PC-9 (cell line): Measurements from ENCODE around the gene NUP210. TPM values are rescaled to one million over a fixed set of nuclear protein-coding genes. Genes with fewer than 3 reads are reported as not detected.

Experiments used
- BruUV-seq: library from RNA; stranded (reverse); fragments of 400-500 nt; replicated peaks from 2 replicates; lab custom pipeline; 2021; lab: Mats Ljungman, UMichigan
- CTCF ChIA-PET: fragments of 300-600 bp; sonication (Branson Sonifier 250); formaldehyde crosslinking; loops from one replicate; lab custom pipeline; 2022; ENCODE audit warnings: antibody characterized with exemption; lab: Charles Lee
- POLR2A ChIA-PET: fragments of 300-600 bp; sonication (Branson Sonifier 250); formaldehyde crosslinking; loops from one replicate; lab custom pipeline; 2022; ENCODE audit warnings: antibody characterized with exemption; ENCODE audit not compliant: unreplicated experiment; lab: Charles Lee
- DNase-seq, 2 experiments: peaks; one replicate each; pipeline versions ENCODE4 v3.0.0 to v3.0.0-alpha.2; 2015 to 2022; ENCODE audit warnings: mixed read lengths in 1 of 2
- H2AFZ ChIP-seq: fragments of 200-600 bp; sonication (generic); 2 replicates; pipeline ENCODE4 v1.8.1; 2017; ENCODE audit warnings: antibody characterized with exemption
- H3F3A ChIP-seq: fragments of 200-600 bp; sonication (generic); 2 replicates; pipeline ENCODE4 v1.8.1; 2017; ENCODE audit warnings: antibody characterized with exemption, mild to moderate bottlenecking, low read depth; ENCODE audit not compliant: insufficient read depth
- H3K27ac ChIP-seq: fragments of 200-600 bp; sonication (generic); 2 replicates; pipeline ENCODE4 v1.6.1; 2016; ENCODE audit warnings: mixed run types
- H3K27me3 ChIP-seq: fragments of 200-600 bp; sonication (generic); 2 replicates; pipeline ENCODE4 v1.6.1; 2016; ENCODE audit warnings: low read depth, mixed run types; ENCODE audit not compliant: insufficient read depth
- H3K36me3 ChIP-seq: fragments of 200-600 bp; sonication (generic); 2 replicates; pipeline ENCODE4 v1.6.1; 2016; ENCODE audit warnings: low read depth, mixed run types
- H3K4me1 ChIP-seq: fragments of 200-600 bp; sonication (generic); replicated peaks from 2 replicates; pipeline ENCODE4 v1.6.1; 2016; ENCODE audit warnings: mixed run types; ENCODE audit not compliant: insufficient read depth
- H3K4me2 ChIP-seq: fragments of 200-600 bp; sonication (generic); 2 replicates; pipeline ENCODE4 v1.6.1; 2017; ENCODE audit warnings: mixed run types
- H3K4me3 ChIP-seq: fragments of 200-600 bp; sonication (generic); 2 replicates; pipeline ENCODE4 v1.6.1; 2016; ENCODE audit warnings: mixed run types
- H3K79me2 ChIP-seq: fragments of 200-600 bp; sonication (generic); 2 replicates; pipeline ENCODE4 v1.6.1; 2017; ENCODE audit warnings: low read depth, mixed run types
- H3K9me2 ChIP-seq: fragments of 200-600 bp; sonication (generic); 2 replicates; pipeline ENCODE4 v1.8.1; 2017; ENCODE audit warnings: mild to moderate bottlenecking; ENCODE audit not compliant: insufficient read depth
- H3K9me3 ChIP-seq: fragments of 200-600 bp; sonication (generic); 2 replicates; pipeline ENCODE4 v1.8.1; 2016; ENCODE audit warnings: low read depth; ENCODE audit not compliant: insufficient read depth
- H4K20me1 ChIP-seq: fragments of 200-600 bp; sonication (generic); 2 replicates; pipeline ENCODE4 v1.8.1; 2017; ENCODE audit not compliant: insufficient read depth
- EZH2 ChIP-seq: fragments of 200-600 bp; sonication (generic); IDR thresholded peaks from 2 replicates; pipeline ENCODE4 v1.8.0; 2017; ENCODE audit warnings: antibody characterized with exemption, low read depth
- intact Hi-C: fragments of 100-400 bp; cut with micrococcal nuclease; formaldehyde crosslinking; loops from one replicate; pipeline ENCODE4 v1.10.0; 2022; ENCODE audit not compliant: unreplicated experiment
- total RNA-seq: library from RNA; stranded (reverse); gene quantifications from 2 replicates; pipeline ENCODE4 v1.2.3, GENCODE V29; 2021
- TF ChIP-seq, protein P1 (sequence below): fragments of 200-600 bp; sonication (generic); conservative IDR thresholded peaks from 2 replicates; pipeline ENCODE4 v1.6.1; 2017; ENCODE audit warnings: mixed run types, antibody characterized with exemption, mild to moderate bottlenecking, moderate library complexity

Gene NUP210
- total RNA-seq, 1 experiment from 2014 or later: 84.0 TPM

DNA sequence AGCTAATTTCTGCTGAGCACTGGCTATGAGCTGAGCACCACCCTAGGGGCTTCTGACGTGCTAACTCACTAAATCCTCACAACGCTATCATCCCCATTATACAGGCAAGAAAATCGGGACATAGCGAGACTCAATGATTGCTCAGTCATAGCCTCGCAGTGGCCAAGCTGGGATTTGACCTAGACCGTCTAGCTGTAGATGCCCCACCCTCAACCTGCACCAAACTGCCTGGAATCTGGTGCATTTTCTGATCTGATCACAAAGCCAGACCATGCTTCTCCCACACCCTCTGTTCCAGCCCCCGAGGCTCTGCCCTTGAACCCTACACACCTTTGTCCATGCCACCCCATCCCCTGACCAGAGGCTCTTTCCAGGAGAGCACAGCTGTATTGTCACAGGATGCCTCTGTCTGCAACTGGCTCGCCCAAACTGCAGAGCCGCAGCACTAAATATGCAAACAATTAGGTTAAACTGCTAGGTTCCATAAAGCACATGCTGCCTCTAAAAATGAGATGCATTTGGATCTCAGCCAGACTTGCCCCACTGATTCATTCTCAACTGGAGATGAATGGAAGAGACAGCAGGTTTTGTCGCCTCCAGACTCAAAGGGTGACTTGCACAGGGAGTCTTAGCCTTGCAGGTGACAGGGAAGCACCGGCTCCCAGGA, 95.2 kb downstream of the NUP210 start:
- DNase-seq: no peak
- Histone ChIP-seq H3K4me2 (no peak overlapping the region), H3K4me3 (no peak overlapping the region), H3K4me1 (no peaks in the 10 kb centered on the region), H3K27ac (no peak overlapping the region), H3K27me3 (no peaks in the 10 kb centered on the region), H3K36me3 (peaks cover 8% of the 10 kb centered on the region; the same call in 1 of the 2 replicates), H2AFZ (no peak overlapping the region), H4K20me1 (no peaks in the 10 kb centered on the region), H3F3A (no peaks in the 10 kb centered on the region), H3K9me3 (no peaks in the 10 kb centered on the region), H3K9me2 (no peaks in the 10 kb centered on the region), H3K79me2 (no peaks in the 10 kb centered on the region)
- no TSS peak for BruUV-seq
- CTCF ChIA-PET: interaction anchor here (0.6 kb wide), 1 partner anchor 57 kb away, joined by 4 read pairs; no protein-coding TSS in a partner anchor
- intact Hi-C loops: no loop called here
- POLR2A ChIA-PET: no interaction called here
- TF ChIP-seq, protein P1, sequence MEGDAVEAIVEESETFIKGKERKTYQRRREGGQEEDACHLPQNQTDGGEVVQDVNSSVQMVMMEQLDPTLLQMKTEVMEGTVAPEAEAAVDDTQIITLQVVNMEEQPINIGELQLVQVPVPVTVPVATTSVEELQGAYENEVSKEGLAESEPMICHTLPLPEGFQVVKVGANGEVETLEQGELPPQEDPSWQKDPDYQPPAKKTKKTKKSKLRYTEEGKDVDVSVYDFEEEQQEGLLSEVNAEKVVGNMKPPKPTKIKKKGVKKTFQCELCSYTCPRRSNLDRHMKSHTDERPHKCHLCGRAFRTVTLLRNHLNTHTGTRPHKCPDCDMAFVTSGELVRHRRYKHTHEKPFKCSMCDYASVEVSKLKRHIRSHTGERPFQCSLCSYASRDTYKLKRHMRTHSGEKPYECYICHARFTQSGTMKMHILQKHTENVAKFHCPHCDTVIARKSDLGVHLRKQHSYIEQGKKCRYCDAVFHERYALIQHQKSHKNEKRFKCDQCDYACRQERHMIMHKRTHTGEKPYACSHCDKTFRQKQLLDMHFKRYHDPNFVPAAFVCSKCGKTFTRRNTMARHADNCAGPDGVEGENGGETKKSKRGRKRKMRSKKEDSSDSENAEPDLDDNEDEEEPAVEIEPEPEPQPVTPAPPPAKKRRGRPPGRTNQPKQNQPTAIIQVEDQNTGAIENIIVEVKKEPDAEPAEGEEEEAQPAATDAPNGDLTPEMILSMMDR: no peak
- TF ChIP-seq EZH2: no peak

DNA sequence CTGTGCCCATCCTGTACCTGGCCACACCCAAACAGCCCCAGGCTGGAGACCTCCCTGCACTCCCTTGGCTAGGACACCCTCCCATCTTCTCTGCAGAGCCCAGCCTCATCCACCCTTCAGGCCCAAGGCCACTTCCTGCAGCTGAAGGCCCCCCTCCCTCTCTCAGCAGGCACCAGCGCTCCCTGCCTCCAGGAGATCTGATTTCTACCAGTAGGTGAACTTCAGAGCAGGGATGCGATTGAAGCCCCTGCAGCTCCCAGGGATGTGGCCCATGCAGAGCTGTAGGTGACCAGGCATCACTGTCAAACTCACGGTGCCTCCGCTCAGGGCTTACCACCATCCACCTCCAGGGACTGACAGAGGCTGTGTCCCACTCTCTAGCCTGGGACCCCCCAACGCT, 96.3 kb downstream of the NUP210 start:
- no peak overlapping the region for H3K4me2 ChIP-seq
- ChIA-PET CTCF (no interaction called here), POLR2A (no interaction called here)
- BruUV-seq: no TSS peak
- H3K27me3 ChIP-seq: no peaks in the 10 kb centered on the region
- H3K36me3 ChIP-seq: peaks cover 8% of the 10 kb centered on the region; the same call in 1 of the 2 replicates
- TF ChIP-seq, protein P1: no peak
- TF ChIP-seq EZH2: no peak
- H3K4me3 ChIP-seq: no peak overlapping the region
- H2AFZ ChIP-seq: no peak overlapping the region
- no peaks in the 10 kb centered on the region for H3K4me1 ChIP-seq
- H3K79me2 ChIP-seq: no peaks in the 10 kb centered on the region
- no peak overlapping the region for H3K27ac ChIP-seq
- no peak for DNase-seq
- H3K9me3 ChIP-seq: no peaks in the 10 kb centered on the region
- no peaks in the 10 kb centered on the region for H4K20me1 ChIP-seq
- no peaks in the 10 kb centered on the region for H3F3A ChIP-seq
- intact Hi-C loops: no loop called here
- no peaks in the 10 kb centered on the region for H3K9me2 ChIP-seq

DNA sequence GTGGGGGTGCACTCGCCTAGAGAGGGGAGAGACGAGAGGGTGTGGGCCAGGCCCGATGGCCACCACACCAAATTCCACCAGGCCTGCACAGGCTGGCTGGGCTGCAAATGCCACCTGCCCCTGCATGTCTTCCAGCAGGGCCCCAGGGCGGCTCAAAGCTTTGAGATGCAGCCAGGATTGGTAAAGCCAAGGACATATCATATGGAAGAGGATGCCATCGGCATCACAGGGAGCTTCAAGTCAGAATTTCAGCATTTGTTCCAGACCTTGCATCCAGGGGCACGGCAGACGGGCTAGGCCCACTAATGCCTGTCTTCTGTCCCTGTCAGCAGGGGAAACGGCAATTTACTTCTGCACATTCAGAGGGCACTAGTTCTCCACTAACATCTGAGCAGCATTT, 97.8 kb downstream of the NUP210 start:
- DNase-seq: no peak
- no peak overlapping the region for H3K4me2 ChIP-seq
- no peaks in the 10 kb centered on the region for H4K20me1 ChIP-seq
- no peaks in the 10 kb centered on the region for H3F3A ChIP-seq
- ChIA-PET POLR2A (interaction anchor here (0.8 kb wide), 1 partner anchor 17 kb away, joined by 4 read pairs; no protein-coding TSS in a partner anchor), CTCF (no interaction called here)
- no peaks in the 10 kb centered on the region for H3K4me1 ChIP-seq
- no TSS peak for BruUV-seq
- no peaks in the 10 kb centered on the region for H3K9me3 ChIP-seq
- no peak for TF ChIP-seq EZH2
- TF ChIP-seq, protein P1: no peak
- H3K36me3 ChIP-seq: peaks cover 8% of the 10 kb centered on the region; the same call in 1 of the 2 replicates
- no peak overlapping the region for H3K4me3 ChIP-seq
- no peaks in the 10 kb centered on the region for H3K27me3 ChIP-seq
- no peak overlapping the region for H3K27ac ChIP-seq
- H3K79me2 ChIP-seq: no peaks in the 10 kb centered on the region
- no peak overlapping the region for H2AFZ ChIP-seq
- no peaks in the 10 kb centered on the region for H3K9me2 ChIP-seq
- intact Hi-C loops: no loop called here
